IPS-15b (cell line): ENCODE data around the gene PAQR3.
"Not testable (repeated sequence)": the region's sequence is repeated elsewhere in the genome, so short reads cannot be mapped to it uniquely, and the experiment has no call there.

Source experiments
- H3K27me3 ChIP-seq: one replicate; pipeline ENCODE4 v1.6.1; 2013; ENCODE audit warnings: low read length; ENCODE audit not compliant: control insufficient read depth, insufficient read depth
- H3K36me3 ChIP-seq: one replicate; pipeline ENCODE4 v1.6.1; 2013; ENCODE audit warnings: low read length; ENCODE audit not compliant: control insufficient read depth, insufficient read depth
- H3K4me1 ChIP-seq: one replicate; pipeline ENCODE4 v1.6.1; 2013; ENCODE audit warnings: mild to moderate bottlenecking, low read length; ENCODE audit not compliant: control insufficient read depth, insufficient read depth
- H3K4me3 ChIP-seq: one replicate; pipeline ENCODE4 v1.5.1; 2013; ENCODE audit warnings: low read depth, low read length
- H3K9ac ChIP-seq: one replicate; pipeline ENCODE4 v1.6.1; 2013; ENCODE audit warnings: low read depth, mild to moderate bottlenecking, low read length
- H3K9me3 ChIP-seq: one replicate; pipeline ENCODE4 v1.6.1; 2013; ENCODE audit warnings: mild to moderate bottlenecking, low read length; ENCODE audit not compliant: control insufficient read depth, insufficient read depth

Gene PAQR3

DNA sequence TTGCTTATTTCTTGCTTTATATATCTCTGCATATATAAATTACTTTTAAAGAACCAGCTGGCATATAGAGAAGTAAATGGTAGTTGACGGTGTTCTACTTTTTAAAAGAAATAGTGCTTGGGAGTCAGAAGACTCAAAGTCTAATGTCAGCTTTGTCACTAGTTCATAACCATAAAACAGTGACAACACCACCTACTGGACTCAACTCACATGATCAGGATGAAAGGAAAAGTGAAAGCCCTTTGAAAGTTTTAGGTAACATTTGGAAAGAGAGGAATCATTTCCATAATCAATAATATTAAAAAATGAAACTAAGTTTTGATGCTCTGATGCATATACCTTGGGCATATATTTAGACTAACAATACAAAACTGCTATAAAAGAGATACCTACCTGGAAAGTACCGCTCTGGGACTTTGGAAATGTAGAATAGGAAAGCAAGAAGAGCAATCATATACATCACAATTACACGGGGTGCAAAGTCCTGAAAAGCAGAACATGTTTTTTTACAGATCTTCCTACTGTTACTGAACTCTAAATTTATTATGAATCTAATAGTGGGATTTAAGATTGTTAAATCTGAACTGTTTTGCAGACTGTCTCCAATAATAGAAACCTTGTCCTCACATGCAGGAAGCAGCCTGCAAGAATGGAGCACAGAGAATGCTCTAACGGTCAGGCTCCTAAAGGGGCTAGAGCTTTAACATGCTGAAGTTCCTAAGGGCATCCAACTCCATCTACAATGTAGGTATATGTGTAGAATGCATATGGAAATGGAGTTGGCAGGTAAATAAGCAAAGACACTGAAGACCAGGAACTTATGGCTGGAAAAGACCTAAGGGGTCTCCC is 15.6 kb downstream of the PAQR3 start:
- peaks cover 3% of the 10 kb centered on the region for H3K4me1 ChIP-seq
- no peak overlapping the region for H3K4me3 ChIP-seq
- no peaks in the 10 kb centered on the region for H3K9me3 ChIP-seq
- H3K27me3 ChIP-seq = no peaks in the 10 kb centered on the region
- H3K9ac ChIP-seq = no peak overlapping the region
- H3K36me3 ChIP-seq = peaks cover 7% of the 10 kb centered on the region

DNA sequence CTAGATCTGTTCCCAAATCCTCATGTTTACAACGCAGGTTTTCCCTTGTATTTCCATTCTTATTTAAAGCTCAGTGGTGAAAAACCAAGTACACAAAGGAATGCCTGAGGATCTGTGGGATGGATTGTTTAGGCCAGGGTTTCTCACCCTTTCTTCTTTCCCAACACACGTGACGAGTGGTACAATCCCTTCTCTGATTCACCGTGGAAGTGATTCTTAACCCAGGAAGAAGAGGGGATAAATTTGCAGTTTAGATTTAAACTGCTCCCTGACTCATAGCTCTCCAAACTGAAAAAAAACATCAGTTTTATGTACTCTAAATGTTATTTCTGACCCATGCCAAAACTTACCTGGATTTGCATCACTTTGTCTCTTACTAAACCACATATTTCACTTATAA is 17.0 kb downstream of the PAQR3 start:
- no peaks in the 10 kb centered on the region for H3K27me3 ChIP-seq
- no peaks in the 10 kb centered on the region for H3K9me3 ChIP-seq
- H3K4me3 ChIP-seq = no peak overlapping the region
- no peak overlapping the region for H3K9ac ChIP-seq
- H3K4me1 ChIP-seq = peaks cover 3% of the 10 kb centered on the region
- peaks cover 5% of the 10 kb centered on the region for H3K36me3 ChIP-seq

DNA sequence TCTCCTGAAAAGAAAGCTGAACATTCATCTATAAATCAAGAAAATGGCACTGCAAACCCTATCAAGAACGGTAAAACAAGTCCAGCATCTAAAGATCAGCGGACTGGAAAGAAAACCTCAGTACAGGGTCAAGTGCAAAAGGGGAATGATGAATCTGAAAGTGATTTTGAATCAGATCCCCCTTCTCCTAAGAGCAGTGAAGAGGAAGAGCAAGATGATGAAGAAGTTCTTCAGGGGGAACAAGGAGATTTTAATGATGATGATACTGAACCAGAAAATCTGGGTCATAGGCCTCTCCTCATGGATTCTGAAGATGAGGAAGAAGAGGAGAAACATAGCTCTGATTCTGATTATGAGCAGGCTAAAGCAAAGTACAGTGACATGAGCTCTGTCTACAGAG is 28.6 kb downstream of the PAQR3 start:
- H3K4me1 ChIP-seq = no peaks in the 10 kb centered on the region
- H3K4me3 ChIP-seq = no peak overlapping the region
- H3K27me3 ChIP-seq = no peaks in the 10 kb centered on the region
- H3K9me3 ChIP-seq = no peaks in the 10 kb centered on the region
- no peak overlapping the region for H3K9ac ChIP-seq
- no peaks in the 10 kb centered on the region for H3K36me3 ChIP-seq

DNA sequence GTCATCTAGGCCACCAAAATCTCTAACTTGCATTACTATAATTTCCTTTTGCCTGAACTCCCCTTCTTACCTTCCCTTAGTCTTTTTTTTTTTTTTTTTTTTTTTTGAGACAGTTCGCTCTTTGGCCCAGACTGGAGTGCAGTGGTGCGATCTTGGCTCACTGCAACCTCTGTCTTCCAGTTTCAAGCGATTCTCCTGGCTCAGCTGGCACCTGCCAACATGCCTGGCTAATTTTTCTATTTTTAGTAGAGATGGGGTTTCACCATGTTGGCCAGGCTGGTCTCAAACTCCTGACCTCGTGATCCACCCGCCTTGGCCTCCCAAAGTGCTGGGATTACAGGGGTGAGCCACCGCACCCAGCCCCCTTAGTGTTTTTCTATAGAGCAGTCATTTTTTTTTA is 30.3 kb downstream of the PAQR3 start:
- H3K4me1 ChIP-seq, H3K9ac ChIP-seq, H3K36me3 ChIP-seq, H3K4me3 ChIP-seq, H3K27me3 ChIP-seq, H3K9me3 ChIP-seq: not testable (repeated sequence)

DNA sequence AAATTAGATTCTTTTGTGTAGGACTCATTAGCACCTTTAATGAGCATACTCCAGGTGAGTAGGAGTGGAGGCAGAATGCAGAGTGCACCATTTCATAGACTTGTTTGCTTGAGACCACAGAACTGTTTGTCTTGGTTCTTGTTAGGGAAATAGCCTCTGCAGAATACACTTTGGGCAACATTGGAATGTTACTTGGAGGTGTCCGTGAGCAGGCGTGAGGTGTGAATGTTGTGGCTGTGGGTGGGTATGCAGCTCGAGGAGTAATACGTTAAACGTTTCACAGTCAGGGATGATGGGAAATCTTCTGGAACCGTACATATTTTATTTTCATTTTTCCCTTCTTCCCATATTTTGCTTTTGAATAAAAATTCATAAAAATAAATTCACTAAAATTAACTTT is 31.6 kb downstream of the PAQR3 start:
- no peaks in the 10 kb centered on the region for H3K4me1 ChIP-seq
- H3K9ac ChIP-seq = no peak overlapping the region
- H3K4me3 ChIP-seq = no peak overlapping the region
- no peaks in the 10 kb centered on the region for H3K36me3 ChIP-seq
- H3K9me3 ChIP-seq = no peaks in the 10 kb centered on the region
- H3K27me3 ChIP-seq = no peaks in the 10 kb centered on the region

DNA sequence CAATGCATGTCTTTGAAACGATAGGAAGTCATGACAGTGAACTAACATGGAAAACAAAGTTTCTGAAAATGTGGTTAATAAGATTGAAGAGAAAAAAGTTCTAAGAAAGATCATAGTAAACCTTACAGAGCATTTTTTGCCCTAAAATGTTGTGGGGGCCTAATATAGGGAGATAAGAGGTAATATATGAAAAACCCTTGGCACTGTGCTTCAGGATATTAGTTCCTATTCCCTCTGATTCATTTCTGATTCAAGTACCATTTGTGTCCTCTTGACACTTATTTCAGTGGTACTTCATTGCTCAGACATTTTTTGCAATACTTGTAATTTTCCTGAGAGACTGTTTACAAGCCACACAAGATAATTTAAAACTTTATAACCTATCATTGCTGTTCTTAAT is 35.1 kb downstream of the PAQR3 start:
- Histone ChIP-seq H3K9me3 (no peaks in the 10 kb centered on the region), H3K36me3 (no peaks in the 10 kb centered on the region), H3K4me3 (no peak overlapping the region), H3K27me3 (no peaks in the 10 kb centered on the region), H3K4me1 (no peaks in the 10 kb centered on the region), H3K9ac (no peak overlapping the region)

DNA sequence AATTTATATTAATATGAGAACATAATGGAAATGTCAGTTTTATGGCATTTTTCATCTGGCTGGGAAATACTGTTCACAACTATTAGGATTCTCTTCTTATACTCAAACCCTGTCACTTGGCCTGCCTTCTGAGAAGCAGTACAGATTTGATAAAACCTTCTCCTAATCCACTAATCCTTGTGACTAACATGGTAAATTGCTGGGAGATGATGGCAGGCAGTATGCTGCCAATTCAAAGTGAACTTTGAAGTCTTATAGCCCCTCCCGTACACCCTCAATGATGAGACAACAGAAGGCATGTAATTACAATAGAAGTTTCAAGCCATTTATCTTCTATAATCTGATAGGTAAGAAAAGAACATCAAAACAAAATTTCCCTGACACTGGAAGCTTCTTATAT is 36.9 kb downstream of the PAQR3 start:
- H3K4me3 ChIP-seq = no peak overlapping the region
- H3K4me1 ChIP-seq = no peaks in the 10 kb centered on the region
- no peaks in the 10 kb centered on the region for H3K36me3 ChIP-seq
- H3K9me3 ChIP-seq = no peaks in the 10 kb centered on the region
- H3K9ac ChIP-seq = no peak overlapping the region
- H3K27me3 ChIP-seq = no peaks in the 10 kb centered on the region

DNA sequence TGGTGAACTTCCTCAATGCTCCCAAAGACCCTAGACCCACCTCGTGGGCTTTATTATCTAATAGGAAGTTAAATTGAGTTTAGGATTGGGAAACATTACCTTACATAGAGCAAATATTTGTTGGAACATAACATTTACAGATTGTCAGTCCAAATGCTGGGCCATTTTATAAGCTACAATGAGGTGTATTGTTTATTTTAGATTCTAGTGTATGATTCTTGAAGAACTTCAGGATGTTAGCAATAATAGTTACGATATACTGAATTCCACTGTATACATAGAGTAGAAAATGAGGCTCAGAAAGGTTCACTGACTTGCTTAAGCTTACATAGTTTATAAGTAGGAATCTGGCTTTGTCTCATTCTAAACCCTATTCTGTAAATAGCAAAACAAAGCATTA is 37.4 kb downstream of the PAQR3 start:
- Histone ChIP-seq H3K9me3 (no peaks in the 10 kb centered on the region), H3K27me3 (no peaks in the 10 kb centered on the region), H3K4me3 (no peak overlapping the region), H3K9ac (no peak overlapping the region), H3K36me3 (no peaks in the 10 kb centered on the region), H3K4me1 (no peaks in the 10 kb centered on the region)

DNA sequence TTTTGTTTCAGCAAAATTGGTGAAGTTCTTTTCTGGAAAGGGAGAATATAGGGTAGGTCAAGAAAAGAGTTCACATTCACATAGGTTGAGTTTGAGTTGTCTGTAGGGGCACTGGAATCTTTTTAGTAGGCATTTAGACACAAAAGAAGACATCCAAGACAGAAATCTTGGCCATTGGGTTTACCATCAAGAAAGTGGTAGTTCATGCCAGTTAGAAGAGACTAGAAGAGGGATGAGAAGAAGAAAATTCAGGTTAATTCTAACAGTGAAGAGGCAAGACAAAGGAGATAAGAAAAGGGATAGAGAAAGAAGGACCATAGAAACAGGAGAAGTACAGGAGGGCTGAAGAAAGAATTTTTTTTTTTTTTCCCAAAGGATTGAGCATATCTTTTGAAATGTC is 39.9 kb downstream of the PAQR3 start:
- no peak overlapping the region for H3K9ac ChIP-seq
- H3K4me1 ChIP-seq = no peaks in the 10 kb centered on the region
- no peak overlapping the region for H3K4me3 ChIP-seq
- H3K27me3 ChIP-seq = no peaks in the 10 kb centered on the region
- H3K9me3 ChIP-seq = no peaks in the 10 kb centered on the region
- no peaks in the 10 kb centered on the region for H3K36me3 ChIP-seq

DNA sequence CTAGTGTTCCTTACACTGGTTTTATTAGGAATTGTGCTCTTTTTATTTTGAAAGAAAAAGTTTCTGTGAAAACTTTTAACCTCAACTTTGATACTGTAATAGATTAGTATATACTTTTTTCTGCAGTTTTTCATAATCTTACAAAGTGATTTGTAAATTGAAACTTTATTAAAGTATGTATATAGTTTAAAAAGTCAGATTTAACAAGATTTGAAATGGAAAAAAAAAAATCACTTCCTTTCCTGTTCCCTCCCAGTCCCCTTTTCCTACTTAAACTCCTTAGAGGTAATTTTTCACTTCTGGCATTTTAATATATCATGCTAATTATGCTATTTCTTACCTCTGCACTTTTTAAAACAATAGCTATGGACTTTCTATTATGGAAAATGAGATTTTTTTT is 49.3 kb downstream of the PAQR3 start:
- Histone ChIP-seq H3K27me3 (no peaks in the 10 kb centered on the region), H3K36me3 (no peaks in the 10 kb centered on the region), H3K4me3 (no peak overlapping the region), H3K4me1 (no peaks in the 10 kb centered on the region), H3K9ac (no peak overlapping the region), H3K9me3 (no peaks in the 10 kb centered on the region)

DNA sequence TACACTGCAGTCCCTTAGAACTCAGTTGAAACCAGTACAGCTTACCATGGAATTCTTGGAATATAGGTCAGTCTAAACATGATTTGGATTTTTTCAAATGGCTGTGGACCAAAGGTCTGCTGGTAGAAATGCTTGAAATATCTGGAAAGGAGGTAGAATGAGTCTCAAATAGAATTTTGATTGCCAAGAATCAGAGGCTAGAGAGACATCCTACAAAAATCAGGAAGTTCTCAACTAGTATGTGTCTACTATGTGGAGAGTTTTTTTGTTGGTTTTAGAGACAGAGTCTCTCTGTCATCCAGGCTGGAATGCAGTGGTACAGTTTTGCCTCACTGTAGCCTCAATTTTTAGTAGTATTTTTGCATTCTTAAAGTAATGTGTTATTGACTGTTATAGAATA is 53.6 kb downstream of the PAQR3 start:
- H3K4me1 ChIP-seq = no peaks in the 10 kb centered on the region
- H3K4me3 ChIP-seq = no peak overlapping the region
- no peak overlapping the region for H3K9ac ChIP-seq
- no peaks in the 10 kb centered on the region for H3K9me3 ChIP-seq
- no peaks in the 10 kb centered on the region for H3K36me3 ChIP-seq
- H3K27me3 ChIP-seq = no peaks in the 10 kb centered on the region

DNA sequence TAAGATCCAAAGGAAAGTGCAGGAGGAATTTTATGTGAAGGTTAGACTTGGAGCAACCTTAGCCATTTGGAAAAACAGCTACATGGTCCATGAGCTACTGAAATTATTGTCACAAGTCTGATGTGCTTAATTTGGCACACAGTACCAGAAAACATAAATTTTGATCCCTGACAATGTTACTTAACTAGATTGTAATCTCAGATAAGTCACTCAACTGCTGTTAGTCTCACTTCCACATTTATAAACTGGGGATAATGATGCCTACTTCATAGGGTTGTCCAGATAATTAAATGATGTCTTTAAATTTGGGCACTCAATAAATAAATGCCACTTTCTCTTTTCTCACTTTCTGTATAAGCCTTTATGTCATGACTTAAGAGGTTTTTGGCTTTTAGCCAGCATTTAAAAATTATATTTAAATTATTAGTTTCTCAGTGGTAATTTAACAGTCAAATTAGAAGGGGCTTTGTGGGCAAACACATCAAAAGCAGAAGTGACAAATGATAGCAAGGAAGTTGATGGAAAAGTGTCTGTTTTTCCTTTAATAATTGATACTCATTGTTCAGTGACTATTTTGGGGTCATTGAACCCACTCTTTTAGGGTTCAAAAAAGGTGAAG is 58.3 kb downstream of the PAQR3 start:
- H3K9ac ChIP-seq = no peak overlapping the region
- no peak overlapping the region for H3K4me3 ChIP-seq
- peaks cover 6% of the 10 kb centered on the region for H3K4me1 ChIP-seq
- H3K27me3 ChIP-seq = no peaks in the 10 kb centered on the region
- H3K36me3 ChIP-seq = no peaks in the 10 kb centered on the region
- no peaks in the 10 kb centered on the region for H3K9me3 ChIP-seq
